H9 (cell line): ENCODE data around the gene ANKRD55. TPM values are rescaled to one million over a fixed set of nuclear protein-coding genes. Genes with fewer than 3 reads are reported as not detected.

Experiments
- DNase-seq: peaks from one replicate; pipeline ENCODE4 v3.0.0-alpha.2; 2017
- H2AFZ ChIP-seq: one replicate; pipeline ENCODE4 v1.6.1; 2013; ENCODE audit warnings: mild to moderate bottlenecking, low read length, control low read depth, moderate library complexity
- H2AK5ac ChIP-seq: 2 replicates; pipeline ENCODE4 v1.6.1; 2013; ENCODE audit warnings: low read length, control low read depth, mixed read lengths; ENCODE audit not compliant: insufficient read length
- H2BK120ac ChIP-seq: one replicate; pipeline ENCODE4 v1.6.1; 2013; ENCODE audit warnings: low read depth, mild to moderate bottlenecking, low read length, control low read depth, inconsistent platforms; ENCODE audit not compliant: poor library complexity, severe bottlenecking
- H2BK12ac ChIP-seq: 2 replicates; pipeline ENCODE4 v1.6.1; 2013; ENCODE audit warnings: low read length, control low read depth, mixed read lengths, low read depth; ENCODE audit not compliant: insufficient read length
- H2BK15ac ChIP-seq: 2 replicates; pipeline ENCODE4 v1.6.1; 2013; ENCODE audit warnings: low read depth, low read length, control low read depth
- H2BK20ac ChIP-seq: one replicate; pipeline ENCODE4 v1.6.1; 2013; ENCODE audit warnings: low read depth, mild to moderate bottlenecking, low read length, control low read depth, inconsistent platforms; ENCODE audit not compliant: poor library complexity, severe bottlenecking
- H2BK5ac ChIP-seq: 2 replicates; pipeline ENCODE4 v1.6.1; 2013; ENCODE audit warnings: low read length, control low read depth, mixed read lengths; ENCODE audit not compliant: insufficient read length
- H3K14ac ChIP-seq: 2 replicates; pipeline ENCODE4 v1.6.1; 2013; ENCODE audit warnings: low read length, control low read depth; ENCODE audit not compliant: insufficient read depth
- H3K18ac ChIP-seq: 2 replicates; pipeline ENCODE4 v1.6.1; 2013; ENCODE audit warnings: low read depth, mild to moderate bottlenecking, mixed read lengths, low read length, control low read depth; ENCODE audit not compliant: insufficient read length
- H3K23ac ChIP-seq: 2 replicates; pipeline ENCODE4 v1.6.1; 2013; ENCODE audit warnings: low read length, control low read depth, mixed read lengths, low read depth; ENCODE audit not compliant: insufficient read length
- H3K23me2 ChIP-seq: 2 replicates; pipeline ENCODE4 v1.6.1; 2013; ENCODE audit warnings: low read depth, mild to moderate bottlenecking, mixed read lengths, low read length, control low read depth; ENCODE audit not compliant: insufficient read length, poor library complexity, severe bottlenecking
- H3K27ac ChIP-seq: 2 replicates; pipeline ENCODE4 v1.5.1; 2013; ENCODE audit warnings: low read length, control low read depth, mixed read lengths, low read depth; ENCODE audit not compliant: insufficient read length
- H3K27me3 ChIP-seq: 2 replicates; pipeline ENCODE4 v1.6.1; 2013; ENCODE audit warnings: low read length, control low read depth, inconsistent platforms; ENCODE audit not compliant: insufficient read depth
- H3K4ac ChIP-seq: 2 replicates; pipeline ENCODE4 v1.6.1; 2013; ENCODE audit warnings: low read depth, mild to moderate bottlenecking, control low read depth, inconsistent platforms, low read length, moderate library complexity
- H3K4me1 ChIP-seq: 2 replicates; pipeline ENCODE4 v1.6.1; 2013; ENCODE audit warnings: low read length, control low read depth, inconsistent platforms; ENCODE audit not compliant: insufficient read depth
- H3K4me2 ChIP-seq: 2 replicates; pipeline ENCODE4 v1.6.1; 2013; ENCODE audit warnings: low read length, control low read depth, mixed read lengths; ENCODE audit not compliant: insufficient read length, insufficient read depth
- H3K56ac ChIP-seq: 2 replicates; pipeline ENCODE4 v1.6.1; 2013; ENCODE audit warnings: low read depth, mild to moderate bottlenecking, mixed read lengths, low read length, control low read depth; ENCODE audit not compliant: insufficient read length
- H3K79me1 ChIP-seq: 2 replicates; pipeline ENCODE4 v1.6.1; 2013; ENCODE audit warnings: low read depth, mild to moderate bottlenecking, moderate library complexity, low read length, control low read depth, inconsistent platforms; ENCODE audit not compliant: insufficient read depth, poor library complexity, severe bottlenecking
- H3K79me2 ChIP-seq: 2 replicates; pipeline ENCODE4 v1.6.1; 2013; ENCODE audit warnings: low read length, control low read depth, inconsistent platforms; ENCODE audit not compliant: insufficient read depth
- H3K9ac ChIP-seq: 2 replicates; pipeline ENCODE4 v1.6.1; 2013; ENCODE audit warnings: low read length, control low read depth, mixed read lengths; ENCODE audit not compliant: insufficient read length; ENCODE audit errors: extremely low read depth
- H3K9me3 ChIP-seq: one replicate; pipeline ENCODE4 v1.6.1; 2013; ENCODE audit warnings: low read depth, low read length, inconsistent platforms; ENCODE audit not compliant: control insufficient read depth
- H3T11ph ChIP-seq: one replicate; pipeline ENCODE4 v1.6.1; 2013; ENCODE audit warnings: mild to moderate bottlenecking, low read length, control low read depth, inconsistent platforms
- H4K20me1 ChIP-seq: one replicate; pipeline ENCODE4 v1.6.1; 2013; ENCODE audit not compliant: control insufficient read depth, insufficient read length, insufficient read depth
- H4K5ac ChIP-seq: 2 replicates; pipeline ENCODE4 v1.6.1; 2013; ENCODE audit warnings: low read depth, mild to moderate bottlenecking, mixed read lengths, low read length, control low read depth; ENCODE audit not compliant: insufficient read length
- H4K8ac ChIP-seq: replicated peaks from 2 replicates; pipeline ENCODE4 v1.6.1; 2013; ENCODE audit warnings: low read length, control low read depth, mixed read lengths, low read depth; ENCODE audit not compliant: insufficient read length
- H4K91ac ChIP-seq: 2 replicates; pipeline ENCODE4 v1.6.1; 2013; ENCODE audit warnings: low read depth, mild to moderate bottlenecking, moderate library complexity, mixed read lengths, low read length, control low read depth; ENCODE audit not compliant: insufficient read length
- H3K27ac Mint-ChIP-seq, 3 experiments: 2 replicates in 2 of 3; 3 replicates in 1 of 3; pipeline ENCODE4 v1.8.0; 2020 to 2021; ENCODE audit warnings: mixed read lengths in 3 of 3, mild to moderate bottlenecking in 1 of 3, moderate library complexity in 1 of 3
- H3K27me3 Mint-ChIP-seq: 2 replicates; pipeline ENCODE4 v1.8.0; 2021; ENCODE audit warnings: low read depth, mild to moderate bottlenecking, moderate library complexity, mixed read lengths
- H3K36me3 Mint-ChIP-seq, 3 experiments: 2 replicates in 2 of 3; 3 replicates in 1 of 3; pipeline ENCODE4 v1.8.0; 2020 to 2021; ENCODE audit warnings: low read depth in 3 of 3, mixed read lengths in 3 of 3; ENCODE audit not compliant: insufficient read depth in 1 of 3
- H3K4me1 Mint-ChIP-seq, 2 experiments: 2 replicates each; pipeline ENCODE4 v1.8.0; 2020; ENCODE audit warnings: mixed read lengths in 2 of 2
- H3K4me3 Mint-ChIP-seq, 2 experiments: 2 replicates in 1 of 2; 3 replicates in 1 of 2; pipeline ENCODE4 v1.8.0; 2020 to 2021; ENCODE audit warnings: mild to moderate bottlenecking in 2 of 2, mixed read lengths in 2 of 2, moderate library complexity in 1 of 2
- H3K9me3 Mint-ChIP-seq, 2 experiments: 2 replicates in 1 of 2; 3 replicates in 1 of 2; pipeline ENCODE4 v1.8.0; 2020; ENCODE audit warnings: mild to moderate bottlenecking in 2 of 2, mixed read lengths in 2 of 2, moderate library complexity in 1 of 2
- WGBS: extraction: QIAGEN DNeasy Blood & Tissue Kit; methylation state at CpG from one replicate; pipeline ENCODE4 v1.1.7; 2013; ENCODE audit warnings: missing lambda C conversion rate, low lambda C conversion rate, mixed read lengths; ENCODE audit not compliant: insufficient read length; ENCODE audit errors: extremely low coverage; 5-methylcytosine and 5-hydroxymethylcytosine counted together
- total RNA-seq: library from RNA; stranded (reverse); gene quantifications from 2 replicates; pipeline ENCODE4 v1.2.1, GENCODE V29; 2021
- TF ChIP-seq, protein P1 (sequence below): fragments of 200-600 bp; sonication (generic); conservative IDR thresholded peaks from 3 replicates; pipeline ENCODE4 v1.8.0; 2021; ENCODE audit warnings: antibody characterized with exemption, mild to moderate bottlenecking

The ANKRD55 gene
- total RNA-seq, 1 experiment from 2014 or later: not detected

- H3K9me3 Mint-ChIP-seq: no peaks in the 10 kb centered on the region
- H3K36me3 Mint-ChIP-seq: no peaks in the 10 kb centered on the region
- TF ChIP-seq, protein P1, sequence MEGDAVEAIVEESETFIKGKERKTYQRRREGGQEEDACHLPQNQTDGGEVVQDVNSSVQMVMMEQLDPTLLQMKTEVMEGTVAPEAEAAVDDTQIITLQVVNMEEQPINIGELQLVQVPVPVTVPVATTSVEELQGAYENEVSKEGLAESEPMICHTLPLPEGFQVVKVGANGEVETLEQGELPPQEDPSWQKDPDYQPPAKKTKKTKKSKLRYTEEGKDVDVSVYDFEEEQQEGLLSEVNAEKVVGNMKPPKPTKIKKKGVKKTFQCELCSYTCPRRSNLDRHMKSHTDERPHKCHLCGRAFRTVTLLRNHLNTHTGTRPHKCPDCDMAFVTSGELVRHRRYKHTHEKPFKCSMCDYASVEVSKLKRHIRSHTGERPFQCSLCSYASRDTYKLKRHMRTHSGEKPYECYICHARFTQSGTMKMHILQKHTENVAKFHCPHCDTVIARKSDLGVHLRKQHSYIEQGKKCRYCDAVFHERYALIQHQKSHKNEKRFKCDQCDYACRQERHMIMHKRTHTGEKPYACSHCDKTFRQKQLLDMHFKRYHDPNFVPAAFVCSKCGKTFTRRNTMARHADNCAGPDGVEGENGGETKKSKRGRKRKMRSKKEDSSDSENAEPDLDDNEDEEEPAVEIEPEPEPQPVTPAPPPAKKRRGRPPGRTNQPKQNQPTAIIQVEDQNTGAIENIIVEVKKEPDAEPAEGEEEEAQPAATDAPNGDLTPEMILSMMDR: no peak
- Histone ChIP-seq H2AFZ (no peak overlapping the region), H3K14ac (no peak overlapping the region), H3T11ph (no peak overlapping the region), H4K20me1 (no peaks in the 10 kb centered on the region), H3K18ac (no peak overlapping the region), H3K79me1 (no peaks in the 10 kb centered on the region), H4K8ac (no peak overlapping the region), H4K5ac (no peak overlapping the region), H2BK12ac (no peak overlapping the region), H4K91ac (no peak overlapping the region), H3K4me2 (no peak overlapping the region), H3K56ac (no peak overlapping the region), H3K9me3 (no peaks in the 10 kb centered on the region), H2BK20ac (no peak overlapping the region), H3K9ac (no peak overlapping the region), H2AK5ac (no peak overlapping the region), H3K79me2 (no peaks in the 10 kb centered on the region), H2BK15ac (no peak overlapping the region), H3K23me2 (no peaks in the 10 kb centered on the region), H3K4me1 (no peaks in the 10 kb centered on the region), H3K4ac (no peak overlapping the region), H3K27me3 (no peaks in the 10 kb centered on the region), H3K27ac (no peak overlapping the region), H3K23ac (no peak overlapping the region), H2BK120ac (no peak overlapping the region), H2BK5ac (no peak overlapping the region)
- WGBS: no CpG with 5 or more reads among the region's 9 CpGs
- H3K4me1 Mint-ChIP-seq: no peaks in the 10 kb centered on the region
- no peak overlapping the region for H3K4me3 Mint-ChIP-seq
- no peaks in the 10 kb centered on the region for H3K27me3 Mint-ChIP-seq
- no peak for DNase-seq
- H3K27ac Mint-ChIP-seq: no peak overlapping the region
Measured at GRCh38 chr5:56111404-56111781, 121.7 kb downstream of the ANKRD55 start.
